AG04450 (cell line): ENCODE measurements around the gene EPS15. TPM values are rescaled to one million over a fixed set of nuclear protein-coding genes. Genes with fewer than 3 reads are reported as not detected.
A peak's percentile ranks its signal among the peaks of the same experiment; 100 is the strongest.

Experiments
- CTCF ChIA-PET: fragments of 300-600, 350-600 bp; formaldehyde crosslinking; extraction: SDS; loops from one replicate; lab custom pipeline; 2022; ENCODE audit warnings: antibody characterized with exemption, inconsistent platforms; lab: Charles Lee
- POLR2A ChIA-PET: fragments of 350-600 bp; formaldehyde crosslinking; extraction: SDS; loops from one replicate; lab custom pipeline; 2021; ENCODE audit warnings: antibody characterized with exemption, inconsistent platforms; lab: Yijun Ruan, JAX
- DNase-seq: peaks from one replicate; pipeline ENCODE4 v3.0.0-alpha.2; 2011; ENCODE audit warnings: low read depth, low spot score
- H3K27ac ChIP-seq: one replicate; pipeline ENCODE4 v1.5.1; 2012; ENCODE audit warnings: low read depth, low read length, control low read depth
- H3K27me3 ChIP-seq: one replicate; pipeline ENCODE4 v1.6.0; 2012; ENCODE audit warnings: low read length; ENCODE audit not compliant: control insufficient read depth, insufficient read depth
- H3K4me3 ChIP-seq: 2 replicates; pipeline ENCODE4 v1.5.1; 2011; ENCODE audit warnings: mild to moderate bottlenecking, low read depth, low read length, control low read depth
- H3K9me3 ChIP-seq: 2 replicates; pipeline ENCODE4 v1.5.1; 2012; ENCODE audit warnings: low read length; ENCODE audit not compliant: control insufficient read depth, insufficient read depth
- polyA plus RNA-seq: library from polyadenylated mRNA; depleted of rRNA; stranded (reverse); fragments of >200 nt; gene quantifications from 2 replicates; pipeline ENCODE4 v1.2.3, GENCODE V29; 2011
- TF ChIP-seq, protein P1 (sequence below): IDR thresholded peaks from 2 replicates; pipeline ENCODE4 v1.5.1; 2011; ENCODE audit warnings: low read depth, low read length, control low read depth, inconsistent platforms

The EPS15 gene
- polyA plus RNA-seq, 1 experiment: 55.4 TPM

DNA sequence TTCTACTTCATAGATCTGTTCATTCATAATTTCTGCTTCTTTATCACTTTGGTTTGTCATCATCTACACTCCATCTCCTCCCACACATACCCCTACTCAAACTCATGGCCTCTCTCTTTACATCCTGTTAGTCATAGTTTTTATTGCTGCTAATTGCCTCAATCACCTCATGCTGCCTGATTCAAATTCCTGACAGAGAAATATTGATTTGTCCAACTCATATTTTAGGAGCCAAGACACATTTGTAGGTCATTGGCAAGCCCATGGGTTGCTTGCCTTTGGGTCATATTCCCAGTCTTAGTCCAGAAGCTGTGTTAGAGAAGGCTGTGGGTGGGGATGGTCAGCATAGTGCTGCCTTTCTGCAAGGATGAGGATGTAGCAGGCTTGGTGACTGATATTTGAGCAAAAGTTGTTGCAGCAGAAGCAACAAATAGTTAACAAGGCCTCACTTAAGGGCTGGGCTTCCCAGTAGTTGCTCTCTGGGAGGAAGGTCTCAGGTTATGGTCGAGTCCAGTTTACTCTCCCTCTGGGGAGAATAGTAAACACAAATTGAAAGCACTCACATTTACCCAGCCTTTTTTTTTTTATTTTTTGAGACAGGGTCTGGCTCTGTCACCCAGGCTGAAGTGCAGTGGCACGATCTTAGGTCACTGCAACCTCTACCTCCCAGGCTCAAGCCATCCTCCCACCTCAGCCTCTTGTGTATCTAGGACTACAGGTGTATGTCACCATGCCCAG, 22.4 kb upstream of the EPS15 start:
- POLR2A ChIA-PET: no interaction called here
- DNase-seq: no peak
- Histone ChIP-seq H3K27me3 (no peaks in the 10 kb centered on the region), H3K27ac (peak overlapping the region; percentile 11), H3K9me3 (peaks cover 3% of the 10 kb centered on the region; the same call in 1 of the 2 replicates), H3K4me3 (no peak overlapping the region)
- TF ChIP-seq, protein P1, sequence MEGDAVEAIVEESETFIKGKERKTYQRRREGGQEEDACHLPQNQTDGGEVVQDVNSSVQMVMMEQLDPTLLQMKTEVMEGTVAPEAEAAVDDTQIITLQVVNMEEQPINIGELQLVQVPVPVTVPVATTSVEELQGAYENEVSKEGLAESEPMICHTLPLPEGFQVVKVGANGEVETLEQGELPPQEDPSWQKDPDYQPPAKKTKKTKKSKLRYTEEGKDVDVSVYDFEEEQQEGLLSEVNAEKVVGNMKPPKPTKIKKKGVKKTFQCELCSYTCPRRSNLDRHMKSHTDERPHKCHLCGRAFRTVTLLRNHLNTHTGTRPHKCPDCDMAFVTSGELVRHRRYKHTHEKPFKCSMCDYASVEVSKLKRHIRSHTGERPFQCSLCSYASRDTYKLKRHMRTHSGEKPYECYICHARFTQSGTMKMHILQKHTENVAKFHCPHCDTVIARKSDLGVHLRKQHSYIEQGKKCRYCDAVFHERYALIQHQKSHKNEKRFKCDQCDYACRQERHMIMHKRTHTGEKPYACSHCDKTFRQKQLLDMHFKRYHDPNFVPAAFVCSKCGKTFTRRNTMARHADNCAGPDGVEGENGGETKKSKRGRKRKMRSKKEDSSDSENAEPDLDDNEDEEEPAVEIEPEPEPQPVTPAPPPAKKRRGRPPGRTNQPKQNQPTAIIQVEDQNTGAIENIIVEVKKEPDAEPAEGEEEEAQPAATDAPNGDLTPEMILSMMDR: no peak
- CTCF ChIA-PET: no interaction called here

DNA sequence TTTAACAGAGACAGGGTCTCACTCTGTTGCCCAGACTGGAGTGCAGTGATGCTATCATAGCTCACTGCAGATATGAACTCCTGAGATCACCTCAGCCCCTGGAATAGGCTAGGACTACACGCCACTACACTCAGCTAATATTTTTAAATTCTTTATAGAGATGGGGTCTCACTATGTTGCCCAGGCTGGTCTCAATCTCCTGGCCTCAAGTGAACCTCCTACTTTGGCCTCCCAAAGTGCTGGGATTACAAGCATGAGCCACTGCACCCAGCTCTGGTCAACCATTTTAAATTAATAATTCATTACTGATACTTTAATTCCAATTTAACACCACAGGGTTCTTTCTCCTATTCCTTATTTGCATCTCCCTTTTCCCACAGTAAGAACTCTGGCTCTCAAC, 18.5 kb upstream of the EPS15 start:
- H3K9me3 ChIP-seq: peaks cover 3% of the 10 kb centered on the region; the same call in 1 of the 2 replicates
- no peaks in the 10 kb centered on the region for H3K27me3 ChIP-seq
- no peak for DNase-seq
- no peak overlapping the region for H3K27ac ChIP-seq
- ChIA-PET CTCF (interaction anchor here (1.1 kb wide), 1 partner anchor 232 kb away, joined by 3 read pairs; no protein-coding TSS in a partner anchor), POLR2A (no interaction called here)
- TF ChIP-seq, protein P1: no peak
- H3K4me3 ChIP-seq: no peak overlapping the region

DNA sequence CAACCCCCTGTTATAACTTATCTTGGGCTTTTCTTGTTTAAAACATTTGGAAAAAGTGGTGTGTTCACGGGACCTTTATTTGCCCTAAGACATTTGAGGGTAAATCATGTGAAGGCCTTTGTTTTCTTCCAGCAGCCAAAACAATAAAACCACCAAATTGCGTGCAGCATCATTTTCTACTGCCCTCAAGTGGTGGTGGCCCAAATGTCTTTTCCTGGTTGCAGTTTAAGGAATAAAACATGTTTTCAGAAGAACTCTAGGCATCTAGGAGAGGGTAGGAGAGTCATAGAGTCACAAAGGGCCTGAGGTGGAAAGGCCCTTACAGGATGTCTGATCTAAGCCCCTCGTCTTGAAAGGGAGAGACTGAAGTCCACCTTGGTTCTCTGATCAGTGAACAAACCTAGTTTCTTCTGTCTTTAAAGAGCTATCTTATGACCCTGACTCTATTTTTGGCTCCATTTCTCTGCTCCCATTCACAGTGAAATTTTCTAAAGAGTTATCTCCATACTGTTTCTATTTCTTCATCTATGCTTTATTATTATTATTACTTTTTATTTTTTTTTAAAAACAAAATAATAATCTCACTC, 16.0 kb upstream of the EPS15 start:
- Histone ChIP-seq H3K27ac (no peak overlapping the region), H3K9me3 (peaks cover 3% of the 10 kb centered on the region), H3K4me3 (no peak overlapping the region), H3K27me3 (no peaks in the 10 kb centered on the region)
- ChIA-PET POLR2A (interaction anchor here (1.0 kb wide), 1 partner anchor 17 kb away, joined by 3 read pairs; the partner anchor contains the start of gene EPS15), CTCF (interaction anchor here (0.5 to 3.2 kb wide), 42 partner anchors 10 to 784 kb away, joined by 3 to 29 read pairs (median 4); partner anchors contain the start of gene EPS15)
- TF ChIP-seq, protein P1: peak; percentile 87
- peak; percentile 29 for DNase-seq

DNA sequence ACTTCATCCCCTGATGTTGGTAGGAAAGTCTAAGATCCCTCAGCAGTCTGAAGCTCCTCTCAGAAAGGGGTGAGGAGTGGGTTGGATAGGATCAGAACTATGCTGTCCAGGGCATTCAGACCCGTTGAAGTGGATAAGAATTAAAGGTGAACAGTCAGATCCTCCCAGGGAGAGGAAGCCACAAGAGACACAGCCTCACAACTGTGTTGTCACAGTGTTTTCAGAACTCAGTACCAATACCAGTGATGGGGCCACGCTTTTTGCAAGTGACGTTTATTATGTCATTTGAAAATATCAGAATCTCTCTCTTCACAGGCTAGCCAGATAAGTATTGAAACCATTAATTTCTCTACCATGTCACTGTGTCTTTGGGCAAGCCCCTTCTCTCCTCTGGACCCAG, 15.4 kb upstream of the EPS15 start:
- TF ChIP-seq, protein P1: no peak
- peaks cover 3% of the 10 kb centered on the region for H3K9me3 ChIP-seq
- no peak overlapping the region for H3K27ac ChIP-seq
- DNase-seq: no peak
- H3K4me3 ChIP-seq: no peak overlapping the region
- POLR2A ChIA-PET: interaction anchor here (1.0 kb wide), 1 partner anchor 16 kb away, joined by 3 read pairs; the partner anchor contains the start of gene EPS15
- H3K27me3 ChIP-seq: no peaks in the 10 kb centered on the region
- CTCF ChIA-PET: interaction anchor here (0.5 to 3.2 kb wide), 21 partner anchors 9 to 342 kb away, joined by 3 to 29 read pairs (median 4); partner anchors contain the start of gene EPS15
